Esophagus squamous epithelium (tissue), 4 donors: Measurements from ENCODE around the gene SPRR2D.
"Not testable (repeated sequence)": the region's sequence is repeated elsewhere in the genome, so short reads cannot be mapped to it uniquely, and the experiment has no call there.

Source experiments
- POLR2A ChIP-seq, 4 donors: fragments of 450-650 bp; IDR thresholded peaks; one replicate each; pipeline ENCODE4 v1.6.1; 2017; ENCODE audit warnings: antibody characterized with exemption in 4 of 4, mild to moderate bottlenecking in 4 of 4, moderate library complexity in 3 of 4
- TF ChIP-seq, protein P1 (sequence below), 6 experiments: fragments of 450-650 bp in 4 of 6; fragments of 200-600 bp in 2 of 6; sonication (generic) in 2 of 6; IDR thresholded peaks; one replicate each; pipeline ENCODE4 v1.5.1; 2016 to 2019; ENCODE audit warnings: antibody characterized with exemption in 6 of 6, mild to moderate bottlenecking in 4 of 6, moderate library complexity in 4 of 6

DNA sequence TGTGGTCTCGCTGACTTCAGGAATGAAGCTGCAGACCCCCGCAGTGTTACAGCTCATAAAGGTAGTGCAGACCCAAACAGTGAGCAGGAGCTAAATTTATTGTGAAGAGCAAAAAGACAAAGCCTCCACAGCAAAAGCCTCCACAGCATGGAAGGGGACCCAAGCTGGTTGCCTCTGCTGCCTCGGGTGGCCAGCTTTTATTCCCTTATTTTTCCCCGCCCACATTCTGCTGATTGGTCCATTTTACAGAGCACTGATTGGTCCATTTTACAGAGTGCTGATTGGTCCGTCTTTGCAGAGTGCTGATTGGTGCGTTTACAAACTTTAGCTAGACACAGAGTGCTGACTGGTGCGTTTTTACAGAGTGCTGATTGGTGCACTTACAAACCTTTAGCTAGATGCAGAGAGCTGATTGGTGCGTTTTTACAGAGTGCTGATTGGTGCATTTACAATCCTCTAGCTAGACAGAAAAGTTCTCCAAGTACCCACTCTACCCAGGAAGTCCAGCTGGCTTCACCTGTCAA is 29.6 kb downstream of the SPRR2D start:
- TF ChIP-seq, protein P1, sequence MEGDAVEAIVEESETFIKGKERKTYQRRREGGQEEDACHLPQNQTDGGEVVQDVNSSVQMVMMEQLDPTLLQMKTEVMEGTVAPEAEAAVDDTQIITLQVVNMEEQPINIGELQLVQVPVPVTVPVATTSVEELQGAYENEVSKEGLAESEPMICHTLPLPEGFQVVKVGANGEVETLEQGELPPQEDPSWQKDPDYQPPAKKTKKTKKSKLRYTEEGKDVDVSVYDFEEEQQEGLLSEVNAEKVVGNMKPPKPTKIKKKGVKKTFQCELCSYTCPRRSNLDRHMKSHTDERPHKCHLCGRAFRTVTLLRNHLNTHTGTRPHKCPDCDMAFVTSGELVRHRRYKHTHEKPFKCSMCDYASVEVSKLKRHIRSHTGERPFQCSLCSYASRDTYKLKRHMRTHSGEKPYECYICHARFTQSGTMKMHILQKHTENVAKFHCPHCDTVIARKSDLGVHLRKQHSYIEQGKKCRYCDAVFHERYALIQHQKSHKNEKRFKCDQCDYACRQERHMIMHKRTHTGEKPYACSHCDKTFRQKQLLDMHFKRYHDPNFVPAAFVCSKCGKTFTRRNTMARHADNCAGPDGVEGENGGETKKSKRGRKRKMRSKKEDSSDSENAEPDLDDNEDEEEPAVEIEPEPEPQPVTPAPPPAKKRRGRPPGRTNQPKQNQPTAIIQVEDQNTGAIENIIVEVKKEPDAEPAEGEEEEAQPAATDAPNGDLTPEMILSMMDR (IDR thresholded peaks at IDR 0.05) = not testable (repeated sequence)
- TF ChIP-seq POLR2A (IDR thresholded peaks at IDR 0.05) = not testable (repeated sequence)
